Endodermal cell (in vitro differentiated cells): ENCODE measurements around the gene CUEDC2. TPM values are rescaled to one million over a fixed set of nuclear protein-coding genes. Genes with fewer than 3 reads are reported as not detected.

Experiments
- DNase-seq: peaks from one replicate; pipeline ENCODE4 v3.0.0-alpha.2; 2017
- H3K27ac ChIP-seq: 2 replicates; pipeline ENCODE4 v1.5.1; 2013; ENCODE audit warnings: mild to moderate bottlenecking, low read depth, low read length, moderate library complexity
- H3K27me3 ChIP-seq: 2 replicates; pipeline ENCODE4 v1.6.1; 2013; ENCODE audit warnings: mild to moderate bottlenecking, low read length, moderate library complexity; ENCODE audit not compliant: insufficient read depth, control insufficient read depth, poor library complexity, severe bottlenecking
- H3K36me3 ChIP-seq: 2 replicates; pipeline ENCODE4 v1.7.0; 2013; ENCODE audit warnings: mild to moderate bottlenecking, low read length, moderate library complexity; ENCODE audit not compliant: control insufficient read depth, insufficient read depth
- H3K4me1 ChIP-seq: one replicate; pipeline ENCODE4 v1.7.0; 2013; ENCODE audit warnings: low read length; ENCODE audit not compliant: control insufficient read depth, insufficient read depth
- H3K4me3 ChIP-seq: 2 replicates; pipeline ENCODE4 v1.5.1; 2013; ENCODE audit warnings: mild to moderate bottlenecking, low read length, moderate library complexity
- H3K9ac ChIP-seq: 2 replicates; pipeline ENCODE4 v1.6.1; 2013; ENCODE audit warnings: mild to moderate bottlenecking, low read length, moderate library complexity; ENCODE audit not compliant: poor library complexity, severe bottlenecking; ENCODE audit errors: extremely low read depth
- H3K9me3 ChIP-seq: 2 replicates; pipeline ENCODE4 v1.6.1; 2013; ENCODE audit warnings: mild to moderate bottlenecking, low read length, moderate library complexity; ENCODE audit not compliant: control insufficient read depth
- H3K27ac Mint-ChIP-seq: 2 replicates; pipeline ENCODE4 v1.8.0; 2020; ENCODE audit warnings: mixed read lengths
- H3K27me3 Mint-ChIP-seq: 2 replicates; pipeline ENCODE4 v1.8.0; 2021; ENCODE audit warnings: mild to moderate bottlenecking, mixed read lengths; ENCODE audit not compliant: insufficient read depth
- H3K36me3 Mint-ChIP-seq: 2 replicates; pipeline ENCODE4 v1.8.0; 2020; ENCODE audit warnings: low read depth, mixed read lengths
- H3K4me1 Mint-ChIP-seq: 2 replicates; pipeline ENCODE4 v1.8.0; 2020; ENCODE audit warnings: mixed read lengths
- H3K4me3 Mint-ChIP-seq: 2 replicates; pipeline ENCODE4 v1.8.0; 2020; ENCODE audit warnings: mild to moderate bottlenecking, moderate library complexity, mixed read lengths
- H3K9me3 Mint-ChIP-seq: 2 replicates; pipeline ENCODE4 v1.8.0; 2020; ENCODE audit warnings: mild to moderate bottlenecking, mixed read lengths
- WGBS, 2 experiments: methylation state at CpG; one replicate each; pipeline versions ENCODE4 v1.1.5 to v1.1.7; 2013; ENCODE audit warnings: missing lambda C conversion rate in 2 of 2, mixed read lengths in 1 of 2; ENCODE audit not compliant: insufficient coverage in 1 of 2, insufficient read length in 1 of 2; 5-methylcytosine and 5-hydroxymethylcytosine counted together
- total RNA-seq, 2 donors: library from RNA; stranded (reverse); fragmentation: NEBNext Ultra II Directional in 1 of 2; extraction: Animal tissue kit (Norgen Biotek cat#: 25700) in 1 of 2; gene quantifications; 2 replicates in 1 of 2; 3 replicates in 1 of 2; pipeline ENCODE4 v1.2.1, GENCODE V29; 2021
- TF ChIP-seq, protein P1 (sequence below): fragments of 200-600 bp; sonication (generic); conservative IDR thresholded peaks from 2 replicates; pipeline ENCODE4 v1.5.0; 2021; ENCODE audit warnings: antibody characterized with exemption, mild to moderate bottlenecking

Gene CUEDC2
- total RNA-seq, 2 donors from 2014 or later = 51.7 to 82.9 TPM

- Histone ChIP-seq H3K27ac (no peak overlapping the region), H3K9me3 (no peaks in the 10 kb centered on the region), H3K4me1 (peaks cover 5% of the 10 kb centered on the region), H3K9ac (no peak overlapping the region), H3K27me3 (no peaks in the 10 kb centered on the region), H3K4me3 (no peak overlapping the region), H3K36me3 (peaks cover 16% of the 10 kb centered on the region)
- H3K27me3 Mint-ChIP-seq = peaks cover 7% of the 10 kb centered on the region
- peaks cover 8% of the 10 kb centered on the region for H3K4me1 Mint-ChIP-seq
- no peak overlapping the region for H3K4me3 Mint-ChIP-seq
- peaks cover 15% of the 10 kb centered on the region for H3K36me3 Mint-ChIP-seq
- H3K27ac Mint-ChIP-seq = no peak overlapping the region
- H3K9me3 Mint-ChIP-seq = no peaks in the 10 kb centered on the region
- DNase-seq = no peak
- WGBS, 2 experiments = 87 to 88% methylated on average over 6 of the region's 6 CpGs
- TF ChIP-seq, protein P1, sequence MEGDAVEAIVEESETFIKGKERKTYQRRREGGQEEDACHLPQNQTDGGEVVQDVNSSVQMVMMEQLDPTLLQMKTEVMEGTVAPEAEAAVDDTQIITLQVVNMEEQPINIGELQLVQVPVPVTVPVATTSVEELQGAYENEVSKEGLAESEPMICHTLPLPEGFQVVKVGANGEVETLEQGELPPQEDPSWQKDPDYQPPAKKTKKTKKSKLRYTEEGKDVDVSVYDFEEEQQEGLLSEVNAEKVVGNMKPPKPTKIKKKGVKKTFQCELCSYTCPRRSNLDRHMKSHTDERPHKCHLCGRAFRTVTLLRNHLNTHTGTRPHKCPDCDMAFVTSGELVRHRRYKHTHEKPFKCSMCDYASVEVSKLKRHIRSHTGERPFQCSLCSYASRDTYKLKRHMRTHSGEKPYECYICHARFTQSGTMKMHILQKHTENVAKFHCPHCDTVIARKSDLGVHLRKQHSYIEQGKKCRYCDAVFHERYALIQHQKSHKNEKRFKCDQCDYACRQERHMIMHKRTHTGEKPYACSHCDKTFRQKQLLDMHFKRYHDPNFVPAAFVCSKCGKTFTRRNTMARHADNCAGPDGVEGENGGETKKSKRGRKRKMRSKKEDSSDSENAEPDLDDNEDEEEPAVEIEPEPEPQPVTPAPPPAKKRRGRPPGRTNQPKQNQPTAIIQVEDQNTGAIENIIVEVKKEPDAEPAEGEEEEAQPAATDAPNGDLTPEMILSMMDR = no peak
Observed at GRCh38 chr10:102424916-102425315, 7.5 kb downstream of the CUEDC2 start.

DNA sequence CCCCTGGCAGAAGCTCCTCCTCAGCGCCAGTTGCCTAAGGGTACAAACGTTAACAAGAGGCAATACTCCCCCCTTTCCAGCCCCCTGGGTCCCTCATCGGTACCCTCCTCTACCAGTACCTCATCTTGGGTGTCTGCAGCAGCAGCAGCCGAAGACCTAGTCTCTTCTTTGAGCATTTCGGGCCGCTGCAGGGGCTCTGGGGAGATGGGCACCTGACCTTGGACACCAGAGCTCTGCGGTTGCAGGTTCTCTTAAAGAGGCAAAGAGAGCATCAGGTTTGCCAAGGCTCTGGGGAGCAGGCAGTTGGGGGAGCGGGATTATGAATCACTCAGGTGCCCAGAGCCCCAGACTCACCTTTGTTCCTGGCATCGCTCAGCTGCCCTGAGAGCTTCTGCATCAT is 8.2 kb downstream of the CUEDC2 start:
- Histone ChIP-seq H3K36me3 (peaks cover 16% of the 10 kb centered on the region), H3K4me3 (no peak overlapping the region), H3K4me1 (peaks cover 6% of the 10 kb centered on the region), H3K27ac (no peak overlapping the region), H3K9ac (no peak overlapping the region), H3K9me3 (no peaks in the 10 kb centered on the region), H3K27me3 (no peaks in the 10 kb centered on the region)
- DNase-seq = no peak
- TF ChIP-seq, protein P1 = no peak
- Mint-ChIP-seq H3K27me3 (peaks cover 7% of the 10 kb centered on the region), H3K36me3 (peaks cover 15% of the 10 kb centered on the region), H3K27ac (no peak overlapping the region), H3K4me3 (no peak overlapping the region), H3K9me3 (no peaks in the 10 kb centered on the region), H3K4me1 (peaks cover 8% of the 10 kb centered on the region)
- WGBS, 2 experiments = 86 to 97% methylated on average over 5 to 9 of the region's 9 CpGs

DNA sequence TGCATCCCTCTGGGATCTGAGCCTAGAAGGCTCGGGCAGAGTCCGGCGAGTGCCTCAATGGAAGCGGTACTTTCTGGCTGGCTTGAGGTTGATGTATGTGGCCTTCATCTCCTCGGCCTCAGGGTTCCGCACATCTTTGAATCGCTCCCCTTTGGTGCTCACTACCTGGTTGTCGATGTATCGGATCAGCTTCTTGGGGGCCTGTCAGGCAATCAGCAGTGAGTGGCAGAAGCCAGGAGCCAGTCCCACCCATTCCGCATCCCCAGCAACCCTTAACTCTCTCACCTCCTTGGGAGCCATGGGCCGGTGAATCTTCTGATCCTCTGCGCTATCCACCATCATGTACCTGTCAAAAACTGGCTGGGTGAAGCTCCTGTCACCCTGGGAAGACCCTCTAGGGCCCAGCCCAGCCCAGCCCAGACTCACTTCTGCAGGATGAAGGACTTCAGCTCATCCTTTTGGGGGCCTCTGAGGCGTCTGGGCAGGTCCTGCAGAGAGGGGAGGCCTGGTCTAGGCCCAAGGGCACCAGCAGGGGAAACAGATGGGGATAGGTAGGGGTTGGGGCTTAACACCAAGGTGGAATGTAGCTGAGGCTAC is 8.9 kb downstream of the CUEDC2 start:
- Mint-ChIP-seq H3K27me3 (peaks cover 7% of the 10 kb centered on the region), H3K4me1 (peaks cover 9% of the 10 kb centered on the region), H3K27ac (no peak overlapping the region), H3K9me3 (no peaks in the 10 kb centered on the region), H3K4me3 (no peak overlapping the region), H3K36me3 (peaks cover 15% of the 10 kb centered on the region)
- Histone ChIP-seq H3K27ac (no peak overlapping the region), H3K4me1 (peaks cover 10% of the 10 kb centered on the region), H3K9ac (no peak overlapping the region), H3K9me3 (no peaks in the 10 kb centered on the region), H3K4me3 (no peak overlapping the region), H3K27me3 (peaks cover under 1% of the 10 kb centered on the region), H3K36me3 (peaks cover 16% of the 10 kb centered on the region)
- no peak for DNase-seq
- TF ChIP-seq, protein P1 = no peak
- WGBS, 2 experiments = 93 to 96% methylated on average over 4 to 13 of the region's 13 CpGs
